ENCODE results near the gene ESPNL.

ESPNL gene

DNA sequence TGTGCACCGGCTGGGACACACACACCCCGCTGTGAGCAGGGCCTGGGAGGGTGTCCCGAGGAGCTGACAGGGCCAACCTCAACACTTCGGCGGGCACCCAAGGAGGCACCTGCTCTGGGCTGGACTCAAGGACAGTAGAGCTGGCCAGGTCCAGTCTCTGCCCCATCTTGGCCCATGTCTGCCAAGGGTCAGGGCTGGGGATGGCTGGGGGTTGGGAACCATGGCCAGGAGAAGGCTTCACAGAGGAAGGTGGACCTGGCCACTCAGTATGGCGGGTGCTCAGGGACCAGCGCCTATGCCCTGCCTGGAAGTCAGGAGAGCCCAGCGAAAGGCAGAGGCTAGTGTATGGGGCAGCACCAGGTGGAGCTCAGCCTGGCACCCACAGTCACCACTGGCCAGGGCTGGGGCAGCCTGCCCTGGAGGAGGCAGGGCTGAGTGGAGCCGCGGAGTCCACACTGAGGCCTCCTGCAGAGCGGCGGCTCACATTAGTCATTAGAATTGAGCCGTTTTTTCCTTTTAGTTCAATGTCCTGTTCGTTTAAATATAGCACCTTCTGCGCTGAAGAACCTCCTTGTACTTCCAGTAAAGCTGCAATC lies 62.8 kb downstream of the ESPNL start:
- ATAC-seq (ENCODE audit: low read depth) (0 out of 3 replicates have a peak, but pooled peaks have one; percentile 2), DNase-seq (ENCODE audit: low spot score) (peak; percentile 61)
- no peak overlapping the region for H3K4me3 ChIP-seq (ENCODE audit: severe bottlenecking)
- peaks cover 3% of the 10 kb centered on the region for H3K4me1 ChIP-seq (ENCODE audit: insufficient read depth, poor library complexity, severe bottlenecking)
- TF ChIP-seq, protein P1, sequence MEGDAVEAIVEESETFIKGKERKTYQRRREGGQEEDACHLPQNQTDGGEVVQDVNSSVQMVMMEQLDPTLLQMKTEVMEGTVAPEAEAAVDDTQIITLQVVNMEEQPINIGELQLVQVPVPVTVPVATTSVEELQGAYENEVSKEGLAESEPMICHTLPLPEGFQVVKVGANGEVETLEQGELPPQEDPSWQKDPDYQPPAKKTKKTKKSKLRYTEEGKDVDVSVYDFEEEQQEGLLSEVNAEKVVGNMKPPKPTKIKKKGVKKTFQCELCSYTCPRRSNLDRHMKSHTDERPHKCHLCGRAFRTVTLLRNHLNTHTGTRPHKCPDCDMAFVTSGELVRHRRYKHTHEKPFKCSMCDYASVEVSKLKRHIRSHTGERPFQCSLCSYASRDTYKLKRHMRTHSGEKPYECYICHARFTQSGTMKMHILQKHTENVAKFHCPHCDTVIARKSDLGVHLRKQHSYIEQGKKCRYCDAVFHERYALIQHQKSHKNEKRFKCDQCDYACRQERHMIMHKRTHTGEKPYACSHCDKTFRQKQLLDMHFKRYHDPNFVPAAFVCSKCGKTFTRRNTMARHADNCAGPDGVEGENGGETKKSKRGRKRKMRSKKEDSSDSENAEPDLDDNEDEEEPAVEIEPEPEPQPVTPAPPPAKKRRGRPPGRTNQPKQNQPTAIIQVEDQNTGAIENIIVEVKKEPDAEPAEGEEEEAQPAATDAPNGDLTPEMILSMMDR (IDR thresholded peaks at IDR 0.05; ENCODE audit: poor library complexity, severe bottlenecking) = no peak
- H3K36me3 ChIP-seq (ENCODE audit: low read depth) = peaks cover 4% of the 10 kb centered on the region; the same call in 1 of the 2 replicates
- H3K27me3 ChIP-seq (ENCODE audit: insufficient read depth, poor library complexity, severe bottlenecking) = peaks cover 12% of the 10 kb centered on the region
- H3K27ac ChIP-seq (ENCODE audit: poor library complexity, severe bottlenecking) = no peak overlapping the region
- H3K9me3 ChIP-seq (ENCODE audit: severe bottlenecking) = no peaks in the 10 kb centered on the region

DNA sequence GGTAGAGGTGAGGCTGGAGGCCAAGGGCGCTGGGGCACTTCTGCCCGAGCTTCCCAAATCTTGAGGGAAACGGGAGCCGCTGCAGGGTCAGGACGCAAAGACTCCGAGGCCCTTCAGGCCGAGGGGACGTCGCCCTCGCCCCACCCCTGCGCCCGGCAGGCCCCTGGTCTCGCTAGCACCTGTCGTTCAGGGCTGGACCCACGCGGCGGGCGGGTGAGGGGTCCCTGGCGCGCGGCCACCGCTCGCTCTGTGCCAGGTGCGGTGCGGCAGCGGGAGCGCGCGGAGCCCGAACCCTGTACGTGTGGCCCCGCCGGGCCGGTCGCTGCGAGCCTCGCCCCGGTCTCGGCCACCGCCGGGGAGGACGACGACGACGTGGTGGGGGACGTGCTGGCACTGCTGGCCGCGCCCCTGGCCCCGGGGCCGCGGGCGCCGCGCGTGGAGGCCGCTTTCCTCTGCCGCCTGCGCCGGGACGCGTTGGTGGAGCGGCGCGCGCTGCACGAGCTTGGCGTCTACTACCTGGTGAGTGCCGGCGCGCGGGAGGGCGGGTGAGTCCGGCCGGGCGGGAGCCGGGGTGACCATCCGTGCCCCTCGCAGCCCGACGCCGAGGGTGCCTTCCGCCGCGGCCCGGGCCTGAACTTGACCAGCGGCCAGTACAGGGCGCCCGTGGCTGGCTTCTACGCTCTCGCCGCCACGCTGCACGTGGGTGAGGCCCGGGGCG lies 63.5 kb downstream of the ESPNL start:
- Histone ChIP-seq H3K9me3 (ENCODE audit: severe bottlenecking) (no peaks in the 10 kb centered on the region), H3K27me3 (ENCODE audit: insufficient read depth, poor library complexity, severe bottlenecking) (peaks cover 12% of the 10 kb centered on the region), H3K4me3 (ENCODE audit: severe bottlenecking) (peak overlapping the region; percentile 9), H3K27ac (ENCODE audit: poor library complexity, severe bottlenecking) (no peak overlapping the region), H3K36me3 (ENCODE audit: low read depth) (peaks cover 10% of the 10 kb centered on the region), H3K4me1 (ENCODE audit: insufficient read depth, poor library complexity, severe bottlenecking) (peaks cover 7% of the 10 kb centered on the region)
- TF ChIP-seq, protein P1 (IDR thresholded peaks at IDR 0.05; ENCODE audit: poor library complexity, severe bottlenecking) = no peak
- DNase-seq (ENCODE audit: low spot score) (peak; percentile 57), ATAC-seq (ENCODE audit: low read depth) (peak; percentile 17; the same call in 2 of the 3 replicates)

DNA sequence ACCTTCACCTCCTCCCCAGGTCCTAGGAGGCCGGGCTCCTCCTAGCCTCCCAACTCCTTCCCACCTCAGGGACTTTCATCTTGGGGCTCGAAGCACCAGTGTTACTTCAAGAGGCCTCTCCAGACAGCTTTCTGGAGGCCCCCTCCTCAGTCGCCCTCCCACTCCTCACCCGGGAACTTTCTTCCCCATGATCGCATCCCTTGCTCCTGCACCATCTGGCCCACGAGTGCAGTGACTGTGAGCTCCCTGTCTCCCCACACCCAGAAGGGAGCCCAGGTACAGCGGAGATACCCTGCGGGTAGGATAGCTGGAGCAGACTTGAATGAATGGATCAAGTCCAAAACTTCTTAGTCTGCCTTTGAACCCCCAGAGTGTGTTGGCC lies 64.8 kb downstream of the ESPNL start:
- H3K27ac ChIP-seq (ENCODE audit: poor library complexity, severe bottlenecking) = no peak overlapping the region
- ATAC-seq (ENCODE audit: low read depth) (no peak), DNase-seq (ENCODE audit: low spot score) (peak; percentile 28)
- no peak overlapping the region for H3K4me3 ChIP-seq (ENCODE audit: severe bottlenecking)
- H3K36me3 ChIP-seq (ENCODE audit: low read depth) = peaks cover 17% of the 10 kb centered on the region
- peaks cover 16% of the 10 kb centered on the region for H3K4me1 ChIP-seq (ENCODE audit: insufficient read depth, poor library complexity, severe bottlenecking)
- TF ChIP-seq, protein P1 (IDR thresholded peaks at IDR 0.05; ENCODE audit: poor library complexity, severe bottlenecking) = no peak
- H3K27me3 ChIP-seq (ENCODE audit: insufficient read depth, poor library complexity, severe bottlenecking) = peaks cover 12% of the 10 kb centered on the region
- H3K9me3 ChIP-seq (ENCODE audit: severe bottlenecking) = no peaks in the 10 kb centered on the region

DNA sequence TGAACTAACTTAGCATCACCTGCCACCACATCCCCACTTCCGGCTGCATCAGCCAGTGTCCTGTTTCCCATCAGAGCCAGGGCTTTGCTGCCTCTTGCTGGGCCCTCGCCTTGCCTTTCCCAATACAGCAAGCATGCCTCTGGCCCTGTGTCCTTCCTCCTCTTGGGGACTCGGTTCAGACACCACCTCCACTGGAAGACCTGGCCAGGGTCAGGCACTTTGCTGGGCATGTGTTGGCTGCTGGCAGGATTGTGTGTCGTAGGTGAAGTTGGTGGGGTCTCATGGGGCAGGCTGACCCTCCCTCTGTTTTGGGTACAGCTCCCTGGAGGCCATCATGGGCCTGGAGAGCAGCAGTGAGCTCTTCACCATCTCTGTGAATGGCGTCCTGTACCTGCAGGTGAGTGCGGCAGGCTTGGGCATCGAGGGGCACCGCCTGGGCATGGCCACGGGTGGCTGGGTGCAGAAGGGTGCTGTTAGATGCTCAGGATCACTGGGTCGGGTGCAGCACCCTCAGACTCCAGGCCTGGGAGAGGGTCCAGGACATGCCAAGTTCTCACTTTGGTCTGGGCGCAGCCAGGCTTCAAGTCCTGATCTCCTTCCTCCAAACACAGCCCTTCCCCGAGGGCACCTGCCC lies 65.3 kb downstream of the ESPNL start:
- no peak for DNase-seq (ENCODE audit: low spot score)
- peaks cover 21% of the 10 kb centered on the region for H3K36me3 ChIP-seq (ENCODE audit: low read depth)
- TF ChIP-seq, protein P1 (IDR thresholded peaks at IDR 0.05; ENCODE audit: poor library complexity, severe bottlenecking) = no peak
- ATAC-seq (ENCODE audit: low read depth) = no peak
- H3K4me1 ChIP-seq (ENCODE audit: insufficient read depth, poor library complexity, severe bottlenecking) = peaks cover 21% of the 10 kb centered on the region
- no peak overlapping the region for H3K4me3 ChIP-seq (ENCODE audit: severe bottlenecking)
- H3K27ac ChIP-seq (ENCODE audit: poor library complexity, severe bottlenecking) = no peak overlapping the region
- H3K27me3 ChIP-seq (ENCODE audit: insufficient read depth, poor library complexity, severe bottlenecking) = peaks cover 12% of the 10 kb centered on the region
- H3K9me3 ChIP-seq (ENCODE audit: severe bottlenecking) = no peaks in the 10 kb centered on the region
